ENCODE measurements around the gene SDK2. TPM values are rescaled to one million over a fixed set of nuclear protein-coding genes. Genes with fewer than 3 reads are reported as not detected.
A peak's percentile ranks its signal among the peaks of the same experiment; 100 is the strongest.

SDK2 gene
- total RNA-seq, 4 donors from 2014 or later = 1.4 to 6.8 (median 3.3) TPM

DNA sequence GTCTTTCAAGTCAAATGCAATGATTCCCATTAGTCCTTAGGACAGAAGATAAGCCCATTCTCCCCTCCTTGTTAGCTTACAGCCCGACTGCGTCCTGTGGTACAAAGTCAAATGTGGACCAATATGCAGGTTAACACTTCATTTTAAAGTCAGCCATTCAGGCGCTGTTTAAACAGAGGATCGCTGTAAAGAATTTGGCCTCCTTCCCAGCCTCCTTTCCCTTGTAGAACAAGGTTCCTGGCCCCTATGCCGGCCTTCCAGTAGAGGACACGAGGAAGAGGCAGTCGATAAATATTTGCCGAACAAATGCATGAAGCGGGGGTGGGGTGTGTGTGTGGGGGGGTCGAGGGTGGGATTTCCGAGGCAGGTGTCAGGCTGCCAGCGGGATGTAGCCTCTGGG, 4.3 kb downstream of the SDK2 start:
- H3K36me3 ChIP-seq = no peaks in the 10 kb centered on the region
- H3K4me3 ChIP-seq = no peak overlapping the region
- DNase-seq (ENCODE audit: low spot score in 2 of 2) = peak in 1 of 2 donors; percentile 11
- H3K27me3 ChIP-seq = peaks cover 53% of the 10 kb centered on the region
- no peak for TF ChIP-seq POLR2A (IDR thresholded peaks at IDR 0.05)
- no peak overlapping the region for H3K27ac ChIP-seq
- H3K9me3 ChIP-seq = no peaks in the 10 kb centered on the region
- H3K4me1 ChIP-seq = peaks cover 25% of the 10 kb centered on the region
- WGBS = 70% methylated on average over 12 of the region's 12 CpGs

DNA sequence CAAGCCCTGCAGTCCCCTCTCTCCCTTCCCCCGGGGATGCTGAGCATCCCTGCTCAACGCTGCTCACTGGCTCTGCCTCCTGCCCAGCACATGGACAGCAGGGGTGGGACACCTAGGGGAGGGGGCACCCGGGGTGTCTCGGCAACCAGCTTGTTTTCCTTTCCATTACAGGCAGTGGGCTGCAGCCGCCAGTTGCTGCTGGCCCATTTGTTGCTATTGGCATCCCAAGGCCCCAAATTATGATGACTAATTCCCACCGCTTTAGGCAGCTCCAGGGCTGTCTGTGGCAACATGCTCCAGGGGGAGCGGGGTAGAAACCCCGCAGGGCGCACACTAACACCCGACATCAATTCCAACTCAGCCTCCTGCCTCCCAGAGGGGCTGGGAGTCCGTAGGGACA, 4.9 kb downstream of the SDK2 start:
- H3K27me3 ChIP-seq = peaks cover 47% of the 10 kb centered on the region

DNA sequence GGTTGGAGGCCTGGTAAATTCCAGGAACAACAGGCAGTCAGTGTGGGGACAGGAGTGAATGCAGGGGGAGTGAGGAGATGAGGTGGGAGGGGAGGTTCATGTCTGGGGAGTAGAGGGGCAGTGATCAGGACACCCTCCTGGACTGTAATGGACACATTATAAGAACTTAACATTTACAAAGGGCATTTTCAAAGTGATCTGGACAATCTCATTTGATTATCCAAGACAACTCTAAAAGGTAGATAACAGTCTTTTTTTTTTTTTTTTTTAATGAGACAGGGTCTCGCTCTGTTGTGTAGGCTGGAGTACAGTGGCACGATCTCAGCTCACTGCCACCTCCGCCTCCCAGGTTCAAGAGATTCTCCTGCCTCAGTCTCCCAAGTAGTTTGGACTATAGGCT, 5.7 kb downstream of the SDK2 start:
- WGBS = 100% methylated on average over 3 of the region's 3 CpGs
- no peaks in the 10 kb centered on the region for H3K9me3 ChIP-seq
- TF ChIP-seq EP300 (IDR thresholded peaks at IDR 0.05) (no peak), POLR2AphosphoS5 (IDR thresholded peaks at IDR 0.05) (no peak), POLR2A (IDR thresholded peaks at IDR 0.05) (no peak)
- TF ChIP-seq, protein P1, sequence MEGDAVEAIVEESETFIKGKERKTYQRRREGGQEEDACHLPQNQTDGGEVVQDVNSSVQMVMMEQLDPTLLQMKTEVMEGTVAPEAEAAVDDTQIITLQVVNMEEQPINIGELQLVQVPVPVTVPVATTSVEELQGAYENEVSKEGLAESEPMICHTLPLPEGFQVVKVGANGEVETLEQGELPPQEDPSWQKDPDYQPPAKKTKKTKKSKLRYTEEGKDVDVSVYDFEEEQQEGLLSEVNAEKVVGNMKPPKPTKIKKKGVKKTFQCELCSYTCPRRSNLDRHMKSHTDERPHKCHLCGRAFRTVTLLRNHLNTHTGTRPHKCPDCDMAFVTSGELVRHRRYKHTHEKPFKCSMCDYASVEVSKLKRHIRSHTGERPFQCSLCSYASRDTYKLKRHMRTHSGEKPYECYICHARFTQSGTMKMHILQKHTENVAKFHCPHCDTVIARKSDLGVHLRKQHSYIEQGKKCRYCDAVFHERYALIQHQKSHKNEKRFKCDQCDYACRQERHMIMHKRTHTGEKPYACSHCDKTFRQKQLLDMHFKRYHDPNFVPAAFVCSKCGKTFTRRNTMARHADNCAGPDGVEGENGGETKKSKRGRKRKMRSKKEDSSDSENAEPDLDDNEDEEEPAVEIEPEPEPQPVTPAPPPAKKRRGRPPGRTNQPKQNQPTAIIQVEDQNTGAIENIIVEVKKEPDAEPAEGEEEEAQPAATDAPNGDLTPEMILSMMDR (IDR thresholded peaks at IDR 0.05) = no peak
- H3K27ac ChIP-seq = no peak overlapping the region
- no peaks in the 10 kb centered on the region for H3K36me3 ChIP-seq
- DNase-seq (ENCODE audit: low spot score in 2 of 2) = peak in 1 of 2 donors; percentile 8
- H3K27me3 ChIP-seq = peaks cover 39% of the 10 kb centered on the region
- peaks cover 13% of the 10 kb centered on the region for H3K4me1 ChIP-seq
- no peak overlapping the region for H3K4me3 ChIP-seq

More for the DNA sequence above, 4.9 kb downstream of the SDK2 start:
- H3K36me3 ChIP-seq = no peaks in the 10 kb centered on the region
- TF ChIP-seq EP300 (IDR thresholded peaks at IDR 0.05) (no peak), POLR2A (IDR thresholded peaks at IDR 0.05) (no peak), POLR2AphosphoS5 (IDR thresholded peaks at IDR 0.05) (no peak)
- TF ChIP-seq, protein P1 (IDR thresholded peaks at IDR 0.05) = no peak
- no peak overlapping the region for H3K4me3 ChIP-seq
- H3K27ac ChIP-seq = no peak overlapping the region
- peak in 1 of 2 donors; percentile 34 for DNase-seq (ENCODE audit: low spot score in 2 of 2)
- H3K4me1 ChIP-seq = peaks cover 20% of the 10 kb centered on the region
- WGBS = 38% methylated on average over 7 of the region's 11 CpGs
- H3K9me3 ChIP-seq = no peaks in the 10 kb centered on the region

DNA sequence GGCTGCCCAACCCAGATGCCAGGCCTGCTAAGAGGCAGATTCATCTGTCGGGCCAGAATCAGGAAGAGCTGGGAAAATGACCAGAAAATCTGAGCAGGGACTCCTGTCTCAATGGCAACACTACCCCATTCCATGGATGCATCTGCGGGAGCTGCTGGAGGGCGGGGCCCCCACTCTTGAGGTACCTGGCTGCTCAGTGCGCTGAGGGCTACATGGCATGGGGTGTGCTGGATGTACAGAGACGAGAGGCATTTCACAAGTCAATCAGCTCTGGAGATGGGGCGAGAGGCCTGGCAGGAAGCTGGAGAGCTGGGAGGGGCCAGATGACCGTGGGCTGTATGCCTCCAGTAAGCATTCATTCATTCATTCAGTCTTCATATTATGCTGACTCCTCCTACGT, 6.4 kb downstream of the SDK2 start:
- peaks cover 6% of the 10 kb centered on the region for H3K4me1 ChIP-seq
- H3K9me3 ChIP-seq = no peaks in the 10 kb centered on the region
- no peak for TF ChIP-seq POLR2A (IDR thresholded peaks at IDR 0.05)
- TF ChIP-seq EP300 (IDR thresholded peaks at IDR 0.05) = no peak
- TF ChIP-seq POLR2AphosphoS5 (IDR thresholded peaks at IDR 0.05) = no peak
- TF ChIP-seq, protein P1 (IDR thresholded peaks at IDR 0.05) = no peak
- no peak overlapping the region for H3K4me3 ChIP-seq
- DNase-seq (ENCODE audit: low spot score in 2 of 2) = peak; percentile 18 to 49
- WGBS = 81% methylated on average over 5 of the region's 8 CpGs
- no peak overlapping the region for H3K27ac ChIP-seq
- peaks cover 32% of the 10 kb centered on the region for H3K27me3 ChIP-seq
- no peaks in the 10 kb centered on the region for H3K36me3 ChIP-seq

DNA sequence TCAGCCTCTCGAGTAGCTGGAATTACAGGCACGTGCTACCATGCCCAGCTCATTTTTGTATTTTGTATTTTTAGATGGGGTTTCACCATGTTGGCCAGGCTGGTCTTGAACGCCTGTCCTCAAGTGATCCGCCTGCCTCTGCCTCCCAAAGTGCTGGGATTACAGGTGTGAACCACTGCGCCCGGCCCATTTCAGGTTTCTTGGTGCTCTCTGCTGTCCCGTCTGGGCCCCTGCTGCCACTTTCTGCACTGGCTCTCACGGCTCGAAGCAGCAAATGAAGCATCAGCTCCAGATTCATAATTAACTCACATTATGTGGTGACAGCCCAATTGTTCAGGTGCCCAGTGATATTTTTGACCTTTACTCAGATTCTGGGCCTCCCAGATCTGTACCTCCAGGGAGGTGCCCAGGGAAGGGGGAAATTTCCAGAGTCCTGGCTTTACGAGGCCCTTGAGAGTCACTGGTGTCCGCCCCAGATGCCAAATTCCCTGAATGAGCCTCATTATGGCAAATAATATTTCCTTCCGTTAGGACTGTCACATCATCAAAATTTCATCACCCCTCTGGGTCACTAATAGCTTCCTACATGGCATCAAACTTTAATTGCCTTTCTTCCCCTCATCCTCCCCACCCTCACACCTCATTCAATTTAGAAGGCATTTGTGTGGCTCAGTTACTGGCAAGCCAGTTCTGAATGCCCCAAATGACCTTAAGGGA, 9.0 kb downstream of the SDK2 start:
- 89% methylated on average over 12 of the region's 12 CpGs for WGBS
- Histone ChIP-seq H3K36me3 (no peaks in the 10 kb centered on the region), H3K27me3 (peaks cover 14% of the 10 kb centered on the region), H3K27ac (no peak overlapping the region), H3K4me3 (no peak overlapping the region), H3K9me3 (no peaks in the 10 kb centered on the region), H3K4me1 (peaks cover 3% of the 10 kb centered on the region)
- DNase-seq (ENCODE audit: low spot score in 2 of 2) = no peak
- TF ChIP-seq POLR2AphosphoS5 (IDR thresholded peaks at IDR 0.05) (no peak), POLR2A (IDR thresholded peaks at IDR 0.05) (no peak), EP300 (IDR thresholded peaks at IDR 0.05) (no peak)
- TF ChIP-seq, protein P1 (IDR thresholded peaks at IDR 0.05) = no peak
